Lower leg skin (tissue), 4 donors: ENCODE measurements around the gene BUD31. TPM values are rescaled to one million over a fixed set of nuclear protein-coding genes. Genes with fewer than 3 reads are reported as not detected.
"Not testable (repeated sequence)": the region's sequence is repeated elsewhere in the genome, so short reads cannot be mapped to it uniquely, and the experiment has no call there.

Source experiments
- DNase-seq, 2 donors: peaks; one replicate each; pipeline ENCODE4 v3.0.0-alpha.2; 2019; ENCODE audit warnings: low spot score in 2 of 2
- H3K4me3 ChIP-seq: fragments of 200-600 bp; sonication (generic); 2 replicates; pipeline ENCODE4 v1.5.1; 2017; ENCODE audit warnings: mild to moderate bottlenecking, low read depth; ENCODE audit not compliant: poor library complexity, severe bottlenecking
- CTCF ChIP-seq, 3 donors: fragments of 450-650 bp; IDR thresholded peaks; one replicate each; pipeline ENCODE4 v1.5.1; 2016; ENCODE audit warnings: antibody characterized with exemption in 3 of 3, mild to moderate bottlenecking in 3 of 3, moderate library complexity in 2 of 3
- POLR2A ChIP-seq, 2 donors: fragments of 450-650 bp; IDR thresholded peaks; one replicate each; pipeline ENCODE4 v1.6.1; 2016 to 2017; ENCODE audit warnings: antibody characterized with exemption in 2 of 2, mild to moderate bottlenecking in 1 of 2, moderate library complexity in 1 of 2
- WGBS, 2 donors: methylation state at CpG; one replicate each; pipeline ENCODE4 v1.1.5; 2018; 5-methylcytosine and 5-hydroxymethylcytosine counted together
- intact Hi-C: fragments of 100-400 bp; cut with DNase I; formaldehyde crosslinking; loops from one replicate; pipeline ENCODE4 v1.15.0; 2023; ENCODE audit warnings: low total_unique reads
- total RNA-seq, 4 donors: library from RNA; depleted of rRNA; stranded (reverse); fragments of >200 nt; gene quantifications; one replicate each; pipeline ENCODE4 v1.1.0, GENCODE V29; 2016

Gene BUD31
- total RNA-seq, 4 donors from 2014 or later: 48.2 to 71.0 (median 58.5) TPM

DNA sequence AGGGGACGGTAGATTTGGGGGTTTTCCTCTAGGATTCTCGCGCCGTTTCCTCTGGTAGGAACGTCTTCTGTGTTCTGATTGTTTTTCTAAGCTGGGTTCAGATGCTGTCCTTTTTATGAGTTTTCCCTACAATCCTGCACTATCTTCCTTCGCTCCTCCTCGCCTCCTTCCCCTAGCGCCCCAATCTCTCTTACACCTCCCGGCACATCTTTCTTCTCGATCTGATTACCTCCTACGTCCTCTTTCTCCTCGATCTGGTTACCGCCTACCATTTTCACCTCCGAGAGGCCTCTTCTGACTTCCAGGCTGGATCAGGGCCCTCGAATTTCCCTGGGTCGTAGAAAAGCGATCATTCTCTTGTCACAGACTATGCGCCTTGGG is 413 bp downstream of the BUD31 start:
- peak overlapping the region; percentile 98 for H3K4me3 ChIP-seq
- DNase-seq: no peak
- WGBS, 2 donors: 0 to 1% methylated on average over 18 of the region's 18 CpGs
- TF ChIP-seq CTCF (IDR thresholded peaks at IDR 0.05) (no peak), POLR2A (IDR thresholded peaks at IDR 0.05) (no peak)
- intact Hi-C loops: no loop called here

DNA sequence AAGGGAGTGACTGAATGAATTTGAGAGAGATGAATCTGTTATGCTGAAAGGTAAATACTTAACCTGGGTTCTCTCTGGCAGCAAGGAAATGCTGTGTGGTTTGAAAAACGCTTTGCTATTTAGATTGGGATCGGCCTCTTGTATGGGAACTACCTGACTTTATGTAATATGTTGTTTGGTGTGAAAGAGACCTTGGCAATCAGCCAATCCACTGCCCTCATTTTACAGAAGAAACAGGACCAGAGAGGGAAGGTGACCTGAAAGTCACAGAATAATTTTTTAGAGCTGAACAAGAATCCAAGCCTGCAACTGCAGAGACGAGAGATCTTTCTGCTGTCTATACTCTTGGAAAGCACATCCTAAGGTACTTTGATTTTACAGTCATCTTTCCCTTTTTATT is 1.0 kb downstream of the BUD31 start:
- no peak for TF ChIP-seq CTCF (IDR thresholded peaks at IDR 0.05)
- TF ChIP-seq POLR2A (IDR thresholded peaks at IDR 0.05): no peak
- intact Hi-C loops: no loop called here
- WGBS, 2 donors: 35% methylated on average over 3 of the region's 3 CpGs
- no peak for DNase-seq
- H3K4me3 ChIP-seq: no peak overlapping the region

- 88 to 94% methylated on average over 2 of the region's 2 CpGs for WGBS, 2 donors
Measured at GRCh38 chr7:99410635-99411034, 1.9 kb downstream of the BUD31 start.

GRCh38 chr7:99415513-99416127 is 6.9 kb downstream of the BUD31 start:
- intact Hi-C loops, H3K4me3 ChIP-seq: not testable (repeated sequence)
- 58 to 60% methylated on average over 17 of the region's 17 CpGs for WGBS, 2 donors
- peak in 1 of 2 donors; percentile 40 for DNase-seq

More at GRCh38 chr7:99410635-99411034, 1.9 kb downstream of the BUD31 start:
- H3K4me3 ChIP-seq: no peak overlapping the region
- DNase-seq: no peak
- intact Hi-C loops: no loop called here
- TF ChIP-seq POLR2A (IDR thresholded peaks at IDR 0.05) (no peak), CTCF (IDR thresholded peaks at IDR 0.05) (no peak)

DNA sequence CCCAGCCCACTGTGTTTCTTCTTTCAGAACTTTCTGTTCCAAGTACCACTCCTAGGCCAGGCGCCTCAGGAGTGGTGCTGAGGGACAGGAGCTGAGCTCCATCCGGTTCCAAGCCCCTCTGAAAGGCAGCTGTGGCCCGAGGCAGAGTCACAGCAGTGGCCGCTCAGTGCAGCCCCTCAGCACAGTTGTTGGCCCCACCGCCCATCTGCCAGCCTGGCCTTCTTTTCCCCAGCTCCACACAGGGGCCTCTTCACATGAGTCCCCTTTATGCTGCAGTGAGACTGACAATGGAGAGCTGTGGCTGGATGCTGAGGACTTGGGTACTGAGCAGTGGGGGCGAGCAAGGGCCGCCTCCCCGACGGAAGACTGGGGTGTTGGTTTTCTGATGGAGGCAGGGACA is 9.5 kb downstream of the BUD31 start:
- intact Hi-C loops: no loop called here
- WGBS, 2 donors: 92 to 93% methylated on average over 9 of the region's 9 CpGs
- no peak overlapping the region for H3K4me3 ChIP-seq
- DNase-seq: no peak
- TF ChIP-seq POLR2A (IDR thresholded peaks at IDR 0.05) (no peak), CTCF (IDR thresholded peaks at IDR 0.05) (no peak)

GRCh38 chr7:99419323-99420021 is 10.7 kb downstream of the BUD31 start:
- 87 to 88% methylated on average over 25 to 29 of the region's 29 CpGs for WGBS, 2 donors
- TF ChIP-seq CTCF (IDR thresholded peaks at IDR 0.05): no peak
- TF ChIP-seq POLR2A (IDR thresholded peaks at IDR 0.05): no peak
- intact Hi-C loops: no loop called here
- no peak overlapping the region for H3K4me3 ChIP-seq
- DNase-seq: no peak
